Activated CD8-positive, alpha-beta memory T cell treated with anti-CD3 and anti-CD28 coated beads for 24 hours (primary cell): ENCODE measurements around the gene PRPSAP1.
A peak's percentile ranks its signal among the peaks of the same experiment; 100 is the strongest.

ENCODE experiments used
- DNase-seq: peaks from one replicate; pipeline ENCODE4 v3.0.0-alpha.2; 2020

PRPSAP1 gene

GRCh38 chr17:76276069-76276431 lies 77.7 kb downstream of the PRPSAP1 start:
- DNase-seq, result no peak

- DNase-seq, result no peak
Observed at GRCh38 chr17:76275382-76276068, 78.2 kb downstream of the PRPSAP1 start.

GRCh38 chr17:76274112-76274956 lies 79.4 kb downstream of the PRPSAP1 start:
- peak; percentile 66 for DNase-seq

- DNase-seq, result no peak
Observed at GRCh38 chr17:76273445-76274111, 80.1 kb downstream of the PRPSAP1 start.

- DNase-seq, result peak; percentile 94
Observed at GRCh38 chr17:76272541-76273444, 80.9 kb downstream of the PRPSAP1 start.

GRCh38 chr17:76271669-76272540 lies 81.8 kb downstream of the PRPSAP1 start:
- no peak for DNase-seq

GRCh38 chr17:76270770-76271668 lies 82.7 kb downstream of the PRPSAP1 start:
- peak; percentile 82 for DNase-seq

- DNase-seq, result peak; percentile 80
Observed at GRCh38 chr17:76270127-76270592, 83.6 kb downstream of the PRPSAP1 start.

GRCh38 chr17:76268991-76269981 lies 84.4 kb downstream of the PRPSAP1 start:
- DNase-seq, result peak; percentile 70

- DNase-seq, result peak; percentile 89
Observed at GRCh38 chr17:76268015-76268749, 85.5 kb downstream of the PRPSAP1 start.

GRCh38 chr17:76267581-76268001 lies 86.1 kb downstream of the PRPSAP1 start:
- peak; percentile 77 for DNase-seq

GRCh38 chr17:76267051-76267576 lies 86.6 kb downstream of the PRPSAP1 start:
- peak; percentile 64 for DNase-seq

- DNase-seq, result peak; percentile 72
Observed at GRCh38 chr17:76266244-76266938, 87.3 kb downstream of the PRPSAP1 start.

GRCh38 chr17:76265624-76266243 lies 88.0 kb downstream of the PRPSAP1 start:
- peak; percentile 80 for DNase-seq

- DNase-seq, result peak; percentile 98
Observed at GRCh38 chr17:76264755-76265623, 88.7 kb downstream of the PRPSAP1 start, which contains the start of gene UBALD2. Gene UBALD2 (plus strand): TSS chr17:76265348. CDS start chr17:76265506, 158 bp downstream.

- DNase-seq, result peak; percentile 69
Observed at GRCh38 chr17:76264425-76264754, 89.3 kb downstream of the PRPSAP1 start.
